Cardiac atrium fibroblast (primary cell): ENCODE results near the gene ZNF142. TPM values are rescaled to one million over a fixed set of nuclear protein-coding genes. Genes with fewer than 3 reads are reported as not detected.

ENCODE experiments used
- total RNA-seq: library from RNA; depleted of rRNA; stranded (reverse); fragments of >200 nt; gene quantifications from 2 replicates; pipeline ENCODE4 v1.2.3, GENCODE V29; 2015

ZNF142 gene
- total RNA-seq = 4.9 and 7.9 TPM in 2 replicates

GRCh38 chr2:218659258-218659987, at the start of gene ZNF142, which contains the start of gene BCS1L:
Gene ZNF142, minus strand, starts transcription at chr2:218659623. Its CDS starts 3,194 bp downstream, at chr2:218656429.
Gene BCS1L, plus strand, starts transcription at chr2:218659683. Its CDS starts 1,305 bp downstream, at chr2:218660988.

GRCh38 chr2:218671654-218672566, 12.5 kb upstream of the ZNF142 start, which contains the start of the genes RNF25 and STK36:
Gene RNF25, minus strand, starts transcription at chr2:218672002. Its CDS starts 32 bp downstream, at chr2:218671970.
Gene STK36, plus strand, starts transcription at chr2:218672086. Its CDS starts 744 bp downstream, at chr2:218672830.

GRCh38 chr2:218607436-218608115, 51.8 kb downstream of the ZNF142 start, which contains the start of gene PLCD4:
Gene PLCD4, plus strand, starts transcription at chr2:218607899. Its CDS starts 7,841 bp downstream, at chr2:218615740.

Other genes starting within 250 kb of the ZNF142 start
- gene VIL1, start 240.5 kb downstream of the ZNF142 start, total RNA-seq = not detected in 2 replicates
- gene USP37, start 91.3 kb downstream of the ZNF142 start, total RNA-seq = 4.2 and 6.5 TPM in 2 replicates
- 38.5 and 49.6 TPM in 2 replicates for gene CNOT9, start 90.8 kb downstream of the ZNF142 start, total RNA-seq
- 0.49 and 1.3 TPM in 2 replicates for gene PLCD4, start 51.7 kb downstream of the ZNF142 start, total RNA-seq
- 19.8 and 27.3 TPM in 2 replicates for gene BCS1L, start 60 bp upstream of the ZNF142 start, total RNA-seq
- gene RNF25, start 12.4 kb upstream of the ZNF142 start, total RNA-seq = 14.4 and 26.9 TPM in 2 replicates
- gene STK36, start 12.5 kb upstream of the ZNF142 start, total RNA-seq = 20.1 and 21.7 TPM in 2 replicates
- 9.9 and 43.9 TPM in 2 replicates for gene TTLL4, start 51.2 kb upstream of the ZNF142 start, total RNA-seq
- 2.7 and 2.9 TPM in 2 replicates for gene CYP27A1, start 122.5 kb upstream of the ZNF142 start, total RNA-seq
- gene PRKAG3, start 172.2 kb upstream of the ZNF142 start, total RNA-seq = not detected in 2 replicates
- gene WNT6, start 200.2 kb upstream of the ZNF142 start, total RNA-seq = not detected in 2 replicates
- not detected in 2 replicates for gene WNT10A, start 221.2 kb upstream of the ZNF142 start, total RNA-seq